Pons (tissue), 1 donor: ENCODE data around the gene DEFB112.

ENCODE experiments used
- DNase-seq: peaks from one replicate; pipeline ENCODE4 v3.0.0-alpha.2; 2016; ENCODE audit warnings: low spot score

The DEFB112 gene

DNA sequence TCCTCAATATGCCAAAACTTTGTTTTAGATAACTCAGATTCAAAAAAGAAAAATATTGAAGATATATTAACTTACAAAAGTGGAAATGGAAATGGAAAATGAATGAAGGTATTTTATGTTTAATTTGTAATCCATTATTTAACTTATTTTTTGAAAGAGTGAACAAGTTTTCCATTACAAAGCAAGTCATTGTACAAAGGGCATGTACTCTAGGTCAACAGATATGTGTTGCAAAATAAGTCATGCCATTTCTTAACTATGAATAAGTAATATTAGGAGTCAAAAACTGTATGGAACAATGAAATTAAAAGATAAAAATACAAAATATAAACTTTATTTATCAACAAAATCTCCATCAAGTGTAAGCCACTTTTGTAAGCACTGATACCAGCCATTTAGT is 54.5 kb downstream of the DEFB112 start:
- no peak for DNase-seq
